M059J (cell line): Measurements from ENCODE around the gene CD74. TPM values are rescaled to one million over a fixed set of nuclear protein-coding genes. Genes with fewer than 3 reads are reported as not detected.

Source experiments
- DNase-seq: peaks from one replicate; pipeline ENCODE4 v3.0.0-alpha.2; 2012; ENCODE audit warnings: low read depth
- total RNA-seq: library from RNA; depleted of rRNA; stranded (reverse); fragments of >200 nt; shearing (Covaris generic); gene quantifications from 2 replicates; pipeline ENCODE4 v1.2.3, GENCODE V29; 2014

The CD74 gene
- total RNA-seq, 1 experiment from 2014 or later = 1.8 TPM

GRCh38 chr5:150410524-150411244 is 2.0 kb downstream of the CD74 start:
- peak; percentile 77 for DNase-seq

- peak; percentile 90 for DNase-seq
These were observed 2.8 kb downstream of the CD74 start for GRCh38 chr5:150409638-150410523.

- DNase-seq = no peak
These were observed 4.3 kb downstream of the CD74 start for GRCh38 chr5:150408231-150408943.

GRCh38 chr5:150407096-150407720 is 5.5 kb downstream of the CD74 start:
- peak; percentile 12 for DNase-seq

GRCh38 chr5:150406723-150407095 is 6.0 kb downstream of the CD74 start:
- no peak for DNase-seq

GRCh38 chr5:150406103-150406722 is 6.5 kb downstream of the CD74 start:
- no peak for DNase-seq

- no peak for DNase-seq
These were observed 7.5 kb downstream of the CD74 start for GRCh38 chr5:150404941-150405816.

- DNase-seq = no peak
These were observed 8.2 kb downstream of the CD74 start for GRCh38 chr5:150404535-150404934.

GRCh38 chr5:150404121-150404520 is 8.6 kb downstream of the CD74 start:
- no peak for DNase-seq

- DNase-seq = no peak
These were observed 9.8 kb downstream of the CD74 start for GRCh38 chr5:150402901-150403342.

GRCh38 chr5:150402229-150402773 is 10.4 kb downstream of the CD74 start:
- no peak for DNase-seq

GRCh38 chr5:150401376-150402228 is 11.1 kb downstream of the CD74 start:
- DNase-seq = no peak

GRCh38 chr5:150401076-150401375 is 11.7 kb downstream of the CD74 start:
- DNase-seq = no peak

- DNase-seq = no peak
These were observed 12.2 kb downstream of the CD74 start for GRCh38 chr5:150400316-150401075.

- peak; percentile 39 for DNase-seq
These were observed 13.0 kb downstream of the CD74 start for GRCh38 chr5:150399524-150400211.

- DNase-seq = no peak
These were observed 13.8 kb downstream of the CD74 start for GRCh38 chr5:150398722-150399523.
